Kidney (tissue), 22 donors: Measurements from ENCODE around the gene DNAJC10. TPM values are rescaled to one million over a fixed set of nuclear protein-coding genes. Genes with fewer than 3 reads are reported as not detected.
A peak's percentile ranks its signal among the peaks of the same experiment; 100 is the strongest.

Experiments used
- DNase-seq, 5 donors: peaks; one replicate each; pipeline ENCODE4 v3.0.0-alpha.2; 2013 to 2020
- FAIRE-seq: peaks from 2 replicates; lab custom pipeline; 2012; peaks lifted over from hg19 to GRCh38; lab: Jason Lieb, UNC
- H3K27ac ChIP-seq, 2 donors: one replicate each; pipeline ENCODE4 v1.7.0; 2013; ENCODE audit warnings: low read depth in 2 of 2, low read length in 2 of 2, inconsistent platforms in 1 of 2
- H3K27me3 ChIP-seq: one replicate; pipeline ENCODE4 v1.7.1; 2013; ENCODE audit warnings: low read length, inconsistent platforms; ENCODE audit not compliant: control insufficient read depth, insufficient read depth
- H3K36me3 ChIP-seq, 3 donors: one replicate each; pipeline versions ENCODE4 v1.7.0 to v1.7.1; 2013; ENCODE audit warnings: low read length in 3 of 3, control low read depth in 1 of 3, inconsistent platforms in 1 of 3; ENCODE audit not compliant: insufficient read depth in 3 of 3, control insufficient read depth in 2 of 3
- H3K4me1 ChIP-seq, 3 donors: one replicate each; pipeline versions ENCODE4 v1.7.0 to v1.7.1; 2013; ENCODE audit warnings: low read length in 3 of 3, inconsistent platforms in 1 of 3, low read depth in 1 of 3; ENCODE audit not compliant: control insufficient read depth in 2 of 3, insufficient read depth in 2 of 3
- H3K4me3 ChIP-seq, 3 donors: one replicate each; pipeline versions ENCODE4 v1.7.0 to v1.8.1; 2013; ENCODE audit warnings: low read length in 3 of 3, control low read depth in 1 of 3, inconsistent platforms in 1 of 3
- H3K9ac ChIP-seq, 3 donors: one replicate each; pipeline versions ENCODE4 v1.7.0 to v1.7.1; 2013; ENCODE audit warnings: low read length in 3 of 3, control low read depth in 1 of 3, inconsistent platforms in 1 of 3
- H3K9me3 ChIP-seq, 3 donors: one replicate each; pipeline versions ENCODE4 v1.7.0 to v1.7.1; 2013; ENCODE audit warnings: low read length in 3 of 3, control low read depth in 1 of 3, inconsistent platforms in 1 of 3; ENCODE audit not compliant: control insufficient read depth in 2 of 3, insufficient read depth in 1 of 3
- intact Hi-C: fragments of 100-400 bp; cut with DNase I; formaldehyde crosslinking; loops from one replicate; pipeline ENCODE4 v1.11.1; 2022
- long read RNA-seq, 10 donors: library from polyadenylated mRNA in 1 of 10; unstranded in 1 of 10; transcript quantifications; one replicate each; pipeline ENCODE4 v2.0.0 and lab custom pipeline, GENCODE V29; 2021 to 2026
- polyA plus RNA-seq: library from polyadenylated mRNA; stranded (reverse); fragments of 350-450 nt; fragmentation: Illumina TruSeq; extraction: RNeasy Lipid Tissue Mini Kit (QIAGEN cat#74804); gene quantifications from one replicate; pipeline ENCODE4 v1.2.3, GENCODE V29; 2014; ENCODE audit warnings: low read depth, low replicate concordance; ENCODE audit not compliant: insufficient read depth
- total RNA-seq: library from RNA; stranded (reverse); fragmentation: NEBNext Ultra II Directional; extraction: Animal tissue kit (Norgen Biotek cat#: 25700); gene quantifications from one replicate; pipeline ENCODE4 v1.2.1, GENCODE V29; 2021
- TF ChIP-seq, protein P1 (sequence below): IDR thresholded peaks from 3 replicates; pipeline ENCODE4 v1.5.1; 2012; ENCODE audit warnings: mild to moderate bottlenecking, moderate library complexity, borderline replicate concordance; ENCODE audit not compliant: insufficient read depth; ENCODE audit errors: extremely low read depth
- donor health status: control.
- donor health status: control.
- donor health status: control.
- donor health status: control.
- donor health status: control.
- donor health status: DM: yes; HTN: yes; CAD: no.
- donor health status: Normal renal cell carcinoma (clear cell type).

DNAJC10 gene, protein sequence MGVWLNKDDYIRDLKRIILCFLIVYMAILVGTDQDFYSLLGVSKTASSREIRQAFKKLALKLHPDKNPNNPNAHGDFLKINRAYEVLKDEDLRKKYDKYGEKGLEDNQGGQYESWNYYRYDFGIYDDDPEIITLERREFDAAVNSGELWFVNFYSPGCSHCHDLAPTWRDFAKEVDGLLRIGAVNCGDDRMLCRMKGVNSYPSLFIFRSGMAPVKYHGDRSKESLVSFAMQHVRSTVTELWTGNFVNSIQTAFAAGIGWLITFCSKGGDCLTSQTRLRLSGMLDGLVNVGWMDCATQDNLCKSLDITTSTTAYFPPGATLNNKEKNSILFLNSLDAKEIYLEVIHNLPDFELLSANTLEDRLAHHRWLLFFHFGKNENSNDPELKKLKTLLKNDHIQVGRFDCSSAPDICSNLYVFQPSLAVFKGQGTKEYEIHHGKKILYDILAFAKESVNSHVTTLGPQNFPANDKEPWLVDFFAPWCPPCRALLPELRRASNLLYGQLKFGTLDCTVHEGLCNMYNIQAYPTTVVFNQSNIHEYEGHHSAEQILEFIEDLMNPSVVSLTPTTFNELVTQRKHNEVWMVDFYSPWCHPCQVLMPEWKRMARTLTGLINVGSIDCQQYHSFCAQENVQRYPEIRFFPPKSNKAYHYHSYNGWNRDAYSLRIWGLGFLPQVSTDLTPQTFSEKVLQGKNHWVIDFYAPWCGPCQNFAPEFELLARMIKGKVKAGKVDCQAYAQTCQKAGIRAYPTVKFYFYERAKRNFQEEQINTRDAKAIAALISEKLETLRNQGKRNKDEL
- total RNA-seq = 127 TPM
- 30.1 TPM for polyA plus RNA-seq
- long read RNA-seq, donor 1, full-length matches to known transcripts = 6 of 25 reads
- long read RNA-seq, donor 1, partial matches to known transcripts = 19 of 25 reads
- long read RNA-seq, donor 1, other reads (novel, unspliced or antisense) = 0 of 25 reads
- long read RNA-seq, donor 2, full-length matches to known transcripts = 7 of 13 reads
- long read RNA-seq, donor 2, partial matches to known transcripts = 6 of 13 reads
- long read RNA-seq, donor 2, other reads (novel, unspliced or antisense) = 0 of 13 reads
- long read RNA-seq, donor 3, full-length matches to known transcripts = 9 of 27 reads
- long read RNA-seq, donor 3, partial matches to known transcripts = 18 of 27 reads
- long read RNA-seq, donor 3, other reads (novel, unspliced or antisense) = 0 of 27 reads
- long read RNA-seq, donor 4, full-length matches to known transcripts = 4 of 9 reads
- long read RNA-seq, donor 4, partial matches to known transcripts = 5 of 9 reads
- long read RNA-seq, donor 4, other reads (novel, unspliced or antisense) = 0 of 9 reads
- long read RNA-seq, donor 5, full-length matches to known transcripts = 2 of 2 reads
- long read RNA-seq, donor 5, partial matches to known transcripts = 0 of 2 reads
- long read RNA-seq, donor 5, other reads (novel, unspliced or antisense) = 0 of 2 reads
- long read RNA-seq, donor 6, full-length matches to known transcripts = 8 of 22 reads
- long read RNA-seq, donor 6, partial matches to known transcripts = 14 of 22 reads
- long read RNA-seq, donor 6, other reads (novel, unspliced or antisense) = 0 of 22 reads
- long read RNA-seq, donor 7, full-length matches to known transcripts = 59 of 86 reads
- long read RNA-seq, donor 7, partial matches to known transcripts = 10 of 86 reads
- long read RNA-seq, donor 7, other reads (novel, unspliced or antisense) = 17 of 86 reads
- long read RNA-seq, donor 8, full-length matches to known transcripts = 7 of 7 reads
- long read RNA-seq, donor 8, partial matches to known transcripts = 0 of 7 reads
- long read RNA-seq, donor 8, other reads (novel, unspliced or antisense) = 0 of 7 reads
- long read RNA-seq, donor 9, full-length matches to known transcripts = 2 of 2 reads
- long read RNA-seq, donor 9, partial matches to known transcripts = 0 of 2 reads
- long read RNA-seq, donor 9, other reads (novel, unspliced or antisense) = 0 of 2 reads
- long read RNA-seq, donor 10, full-length matches to known transcripts = 6 of 20 reads
- long read RNA-seq, donor 10, partial matches to known transcripts = 14 of 20 reads
- long read RNA-seq, donor 10, other reads (novel, unspliced or antisense) = 0 of 20 reads

DNA sequence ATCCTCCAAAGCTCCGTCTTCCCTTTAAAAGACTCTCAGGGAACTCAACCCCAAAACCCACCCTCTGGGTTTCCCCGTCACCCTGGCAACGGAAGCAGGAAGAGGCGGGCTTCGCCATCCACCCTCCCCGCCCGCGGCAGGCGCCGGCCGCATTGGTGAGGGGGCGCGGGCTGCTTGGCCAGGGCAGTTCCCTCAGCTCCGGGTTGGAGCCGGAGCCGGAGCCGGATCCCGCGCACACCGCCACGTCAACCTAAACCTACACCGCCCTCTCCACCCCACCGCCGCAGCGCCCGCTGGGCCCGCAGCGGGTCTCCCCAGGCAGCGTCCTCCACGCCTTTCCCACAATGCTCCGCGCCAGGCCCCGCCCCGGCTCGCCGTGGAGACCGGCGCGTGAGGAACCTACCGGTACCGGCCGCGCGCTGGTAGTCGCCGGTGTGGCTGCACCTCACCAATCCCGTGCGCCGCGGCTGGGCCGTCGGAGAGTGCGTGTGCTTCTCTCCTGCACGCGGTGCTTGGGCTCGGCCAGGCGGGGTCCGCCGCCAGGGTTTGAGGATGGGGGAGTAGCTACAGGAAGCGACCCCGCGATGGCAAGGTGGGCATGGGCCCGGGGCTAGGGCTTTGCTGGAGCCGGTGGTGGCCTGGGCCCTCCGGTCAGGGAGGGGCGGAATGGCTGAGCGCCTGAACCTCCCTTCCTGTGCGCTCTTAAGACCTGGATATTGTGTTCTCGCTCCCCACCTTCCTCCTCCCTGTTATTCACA lies at the start of gene DNAJC10:
DNAJC10 (plus strand) TSS at position 366 of the 758 bp plus-strand sequence. CDS start 1,830 bp downstream, outside the sequence.
- intact Hi-C loops = no loop called here
- FAIRE-seq = no peak
- H3K27me3 ChIP-seq = no peaks in the 10 kb centered on the region
- TF ChIP-seq, protein P1, sequence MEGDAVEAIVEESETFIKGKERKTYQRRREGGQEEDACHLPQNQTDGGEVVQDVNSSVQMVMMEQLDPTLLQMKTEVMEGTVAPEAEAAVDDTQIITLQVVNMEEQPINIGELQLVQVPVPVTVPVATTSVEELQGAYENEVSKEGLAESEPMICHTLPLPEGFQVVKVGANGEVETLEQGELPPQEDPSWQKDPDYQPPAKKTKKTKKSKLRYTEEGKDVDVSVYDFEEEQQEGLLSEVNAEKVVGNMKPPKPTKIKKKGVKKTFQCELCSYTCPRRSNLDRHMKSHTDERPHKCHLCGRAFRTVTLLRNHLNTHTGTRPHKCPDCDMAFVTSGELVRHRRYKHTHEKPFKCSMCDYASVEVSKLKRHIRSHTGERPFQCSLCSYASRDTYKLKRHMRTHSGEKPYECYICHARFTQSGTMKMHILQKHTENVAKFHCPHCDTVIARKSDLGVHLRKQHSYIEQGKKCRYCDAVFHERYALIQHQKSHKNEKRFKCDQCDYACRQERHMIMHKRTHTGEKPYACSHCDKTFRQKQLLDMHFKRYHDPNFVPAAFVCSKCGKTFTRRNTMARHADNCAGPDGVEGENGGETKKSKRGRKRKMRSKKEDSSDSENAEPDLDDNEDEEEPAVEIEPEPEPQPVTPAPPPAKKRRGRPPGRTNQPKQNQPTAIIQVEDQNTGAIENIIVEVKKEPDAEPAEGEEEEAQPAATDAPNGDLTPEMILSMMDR = no peak
- peak within 1 kb of the TSS; percentile 83 to 90 for H3K27ac ChIP-seq
- H3K36me3 ChIP-seq = peaks cover 0 to 2% (median under 1%) of the 10 kb centered on the region in 3 donors
- H3K4me3 ChIP-seq = peak within 1 kb of the TSS; percentile 87 to 98 (median 98)
- H3K9me3 ChIP-seq = no peaks in the 10 kb centered on the region
- H3K9ac ChIP-seq = peak within 1 kb of the TSS; percentile 82 to 97 (median 87)
- peak; percentile 92 to 96 (median 95) for DNase-seq
- H3K4me1 ChIP-seq = peaks cover 0 to 8% (median 6%) of the 10 kb centered on the region in 3 donors

DNA sequence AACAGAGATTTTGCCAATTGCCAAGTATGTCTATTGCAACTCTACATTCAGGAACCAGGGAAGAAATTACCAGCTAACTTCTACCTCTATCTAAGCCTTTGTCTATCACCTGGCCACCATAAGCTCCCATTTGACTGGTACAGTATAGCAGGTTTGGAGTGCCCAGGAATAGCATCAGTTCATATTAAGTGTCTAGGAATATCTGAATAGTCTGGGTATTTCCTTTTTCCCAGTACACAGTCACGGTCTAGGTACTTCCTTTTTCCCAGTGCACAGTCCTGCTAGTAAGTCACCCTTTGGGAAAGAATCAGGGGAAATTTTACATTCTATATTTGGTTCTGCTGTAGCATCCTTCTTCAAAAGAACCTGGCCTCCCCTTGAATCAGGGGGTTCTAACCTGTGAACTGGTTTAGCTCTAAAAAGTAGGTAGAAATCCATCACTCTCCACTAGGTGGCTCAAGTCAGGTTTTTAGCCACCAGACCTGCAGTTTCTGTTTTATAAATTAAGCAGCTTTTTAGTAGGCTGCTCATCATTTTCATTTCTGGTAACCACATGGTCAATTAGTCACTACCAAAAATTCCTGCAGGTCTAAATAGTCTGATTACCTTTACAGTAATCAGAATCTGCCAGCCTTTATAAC lies 49.3 kb upstream of the DNAJC10 start:
- peak in 2 of 5 donors; percentile 5 to 14 for DNase-seq
- Histone ChIP-seq H3K9ac (no peak overlapping the region), H3K27me3 (no peaks in the 10 kb centered on the region), H3K4me3 (no peak overlapping the region), H3K36me3 (no peaks in the 10 kb centered on the region), H3K4me1 (no peaks in the 10 kb centered on the region), H3K27ac (no peak overlapping the region), H3K9me3 (no peaks in the 10 kb centered on the region)
- TF ChIP-seq, protein P1 = peak; percentile 40
- no peak for FAIRE-seq
- intact Hi-C loops = no loop called here
